ENCODE data around the gene C11orf86. TPM values are rescaled to one million over a fixed set of nuclear protein-coding genes. Genes with fewer than 3 reads are reported as not detected.

C11orf86 gene
- total RNA-seq, 1 experiment from 2014 or later = 0.28 TPM

GRCh38 chr11:66976925-66977324 lies 1.8 kb downstream of the C11orf86 start:
- BruUV-seq (replicated peaks) = no TSS peak
- TF ChIP-seq CTCF (IDR thresholded peaks at IDR 0.05) (no peak), POLR2AphosphoS5 (IDR thresholded peaks at IDR 0.05; ENCODE audit: low read depth, low read length) (no peak), SIN3A (IDR thresholded peaks at IDR 0.05; ENCODE audit: borderline replicate concordance, insufficient read depth, low read depth, low read length) (no peak), REST (IDR thresholded peaks at IDR 0.05; ENCODE audit: insufficient read depth in 1 of 2, low read depth in 2 of 2, low read length in 1 of 2) (no peak), TCF7L2 (IDR thresholded peaks at IDR 0.05; ENCODE audit: low read depth, low read length) (no peak)
- POLR2A ChIA-PET = no interaction called here
- H3K4me1 ChIP-seq (ENCODE audit: control insufficient read depth, insufficient read depth, low read length) = peaks cover 16% of the 10 kb centered on the region
- no peaks in the 10 kb centered on the region for H3K27me3 ChIP-seq (ENCODE audit: control insufficient read depth, insufficient read depth, low read length)
- H3K4me3 ChIP-seq (ENCODE audit: low read depth in 2 of 2, low read length in 2 of 2) = no peak overlapping the region
- H3K27ac ChIP-seq (ENCODE audit: low read length) = no peak overlapping the region
- intact Hi-C loops (cut with micrococcal nuclease; ENCODE audit: unreplicated experiment) = no loop called here
- CTCF ChIA-PET = interaction anchor here (1.6 kb wide), 1 partner anchor 19 kb away, joined by 4 read pairs; no protein-coding TSS in a partner anchor
- H3K36me3 ChIP-seq (ENCODE audit: control insufficient read depth, insufficient read depth, low read length) = no peaks in the 10 kb centered on the region
- in situ Hi-C loops (cut with HindIII; ENCODE audit: low pct_unique_long_range_greater_than_20kb, low sequenced_read_pairs) = no loop called here
- DNase-seq (ENCODE audit: low read depth, low spot score) (no peak), ATAC-seq (no peak)
- no peaks in the 10 kb centered on the region; the same call in 1 of the 2 replicates for H3K9me3 ChIP-seq (ENCODE audit: control insufficient read depth, insufficient read depth, low read depth, low read length)

DNA sequence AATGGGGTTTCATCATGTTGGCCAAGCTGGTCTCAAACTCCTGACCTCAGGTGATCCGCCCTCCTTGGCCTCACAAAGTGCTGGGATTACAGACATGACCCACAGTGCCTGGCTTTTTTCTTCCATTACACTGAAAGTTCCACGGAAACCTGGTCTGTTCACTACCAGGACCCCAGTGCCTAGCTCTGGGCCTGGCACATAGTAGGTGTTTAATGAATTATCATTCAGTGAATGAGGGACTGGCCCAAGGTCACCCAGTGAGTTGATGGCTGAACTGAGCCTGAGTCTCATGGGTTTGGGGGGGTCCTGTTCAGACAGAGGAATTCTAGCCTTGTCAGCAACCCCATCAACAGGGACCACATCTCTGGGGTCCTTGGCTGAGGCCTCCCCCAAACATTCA lies 3.1 kb downstream of the C11orf86 start:
- no peak for DNase-seq (ENCODE audit: low read depth, low spot score)
- in situ Hi-C loops (cut with HindIII; ENCODE audit: low pct_unique_long_range_greater_than_20kb, low sequenced_read_pairs) = no loop called here
- intact Hi-C loops (cut with micrococcal nuclease; ENCODE audit: unreplicated experiment) = no loop called here
- H3K4me1 ChIP-seq (ENCODE audit: control insufficient read depth, insufficient read depth, low read length) = peaks cover 21% of the 10 kb centered on the region
- no peaks in the 10 kb centered on the region for H3K27me3 ChIP-seq (ENCODE audit: control insufficient read depth, insufficient read depth, low read length)
- H3K27ac ChIP-seq (ENCODE audit: low read length) = no peak overlapping the region
- no peak for ATAC-seq
- no TSS peak for BruUV-seq (replicated peaks)
- POLR2A ChIA-PET = no interaction called here
- CTCF ChIA-PET = no interaction called here
- no peak for TF ChIP-seq TCF7L2 (IDR thresholded peaks at IDR 0.05; ENCODE audit: low read depth, low read length)
- TF ChIP-seq REST (IDR thresholded peaks at IDR 0.05; ENCODE audit: insufficient read depth in 1 of 2, low read depth in 2 of 2, low read length in 1 of 2) = no peak
- no peak for TF ChIP-seq SIN3A (IDR thresholded peaks at IDR 0.05; ENCODE audit: borderline replicate concordance, insufficient read depth, low read depth, low read length)
- TF ChIP-seq CTCF (IDR thresholded peaks at IDR 0.05) = no peak
- no peak for TF ChIP-seq POLR2AphosphoS5 (IDR thresholded peaks at IDR 0.05; ENCODE audit: low read depth, low read length)
- H3K36me3 ChIP-seq (ENCODE audit: control insufficient read depth, insufficient read depth, low read length) = no peaks in the 10 kb centered on the region
- no peaks in the 10 kb centered on the region; the same call in 1 of the 2 replicates for H3K9me3 ChIP-seq (ENCODE audit: control insufficient read depth, insufficient read depth, low read depth, low read length)
- H3K4me3 ChIP-seq (ENCODE audit: low read depth in 2 of 2, low read length in 2 of 2) = no peak overlapping the region
